GM18502 (cell line): ENCODE results near the gene CCDC50.

Source experiments
- ATAC-seq: cut with Tn5 transposase; IDR thresholded peaks from one replicate; pipeline ENCODE4 v1.9.1; 2021; ENCODE audit warnings: mild to moderate bottlenecking; ENCODE audit not compliant: unreplicated experiment, poor library complexity

Gene CCDC50

DNA sequence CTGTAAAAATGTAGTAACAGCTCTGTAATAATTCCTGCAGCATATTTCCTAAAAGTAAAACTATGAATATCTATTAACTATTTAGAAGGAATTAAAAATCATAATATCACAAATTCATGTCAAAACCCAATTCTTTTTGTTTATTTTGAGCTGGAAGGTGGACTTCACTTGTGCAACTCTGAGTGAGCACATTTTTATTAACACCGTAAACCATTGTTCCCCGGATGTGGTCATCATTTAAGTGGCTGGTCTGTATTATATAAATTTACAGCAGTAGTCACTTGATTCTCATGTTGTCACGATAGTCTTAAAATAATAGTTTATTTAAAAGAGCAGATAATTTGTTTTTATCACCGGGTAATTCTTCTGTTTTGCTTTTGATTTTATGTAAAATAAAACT is 44.1 kb downstream of the CCDC50 start:
- no peak for ATAC-seq

- ATAC-seq, result no peak
These were observed 47.4 kb downstream of the CCDC50 start for GRCh38 chr3:191376516-191377141.

GRCh38 chr3:191378142-191378812 is 49.1 kb downstream of the CCDC50 start:
- no peak for ATAC-seq

GRCh38 chr3:191379446-191379845 is 50.3 kb downstream of the CCDC50 start:
- no peak for ATAC-seq

GRCh38 chr3:191380001-191380400 is 50.8 kb downstream of the CCDC50 start:
- ATAC-seq, result no peak

- ATAC-seq, result no peak
These were observed 52.1 kb downstream of the CCDC50 start for GRCh38 chr3:191381303-191381702.

DNA sequence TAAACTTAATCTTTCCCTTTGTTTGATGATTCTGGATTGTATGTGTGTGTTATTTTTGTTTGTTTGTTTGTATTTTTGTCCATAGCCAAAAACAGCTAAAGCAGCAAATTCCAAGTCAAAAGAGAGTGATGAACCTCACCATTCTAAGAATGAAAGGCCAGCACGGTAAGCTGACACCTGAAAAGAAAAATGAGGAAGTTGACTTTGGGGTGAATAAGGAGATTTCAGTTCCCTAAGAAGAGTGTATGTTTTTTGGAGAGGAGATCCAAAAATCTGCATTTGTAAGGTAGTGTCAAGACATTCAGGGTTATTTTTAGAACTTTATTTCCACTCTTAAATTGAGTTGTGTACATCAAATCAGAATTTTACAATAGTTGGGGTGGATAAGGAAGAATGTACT is 53.5 kb downstream of the CCDC50 start:
- ATAC-seq, result no peak

DNA sequence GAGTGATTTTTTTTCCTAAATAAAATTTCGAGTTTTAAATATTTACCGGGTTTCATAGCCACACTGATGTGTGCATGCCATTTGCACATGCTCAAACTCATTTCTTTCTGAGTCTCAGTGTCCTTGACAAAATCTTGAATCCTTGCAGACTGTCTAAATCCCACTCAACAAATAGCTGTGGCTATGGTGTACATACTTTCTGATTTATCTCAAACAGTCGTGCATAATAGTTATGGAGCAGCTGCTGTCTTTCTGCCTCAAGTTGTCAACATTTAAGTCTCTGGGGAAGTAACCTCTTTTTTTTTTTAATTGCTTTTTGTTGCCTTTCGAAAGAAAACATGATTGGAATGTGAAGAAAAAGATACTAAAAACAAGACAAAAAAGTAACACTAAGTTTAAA is 53.9 kb downstream of the CCDC50 start:
- no peak for ATAC-seq

DNA sequence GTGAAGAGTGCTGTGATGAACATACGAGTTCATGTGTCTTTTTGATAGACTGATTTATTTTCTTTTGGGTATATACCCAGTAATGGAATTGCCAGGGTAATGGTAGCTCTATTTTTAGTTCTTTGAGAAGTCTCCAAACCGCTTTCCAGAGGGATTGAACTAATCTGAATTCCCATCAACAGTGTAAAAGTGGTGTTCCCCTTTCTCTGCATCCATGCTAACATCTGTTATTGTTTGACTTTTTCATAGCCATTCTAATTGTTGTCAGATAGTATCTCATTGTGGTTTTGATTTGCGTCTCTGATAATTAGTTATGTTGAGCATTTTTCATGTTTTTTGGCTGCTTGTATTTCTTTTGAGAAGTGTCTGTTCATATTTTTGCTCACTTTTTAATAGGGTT is 55.9 kb downstream of the CCDC50 start:
- ATAC-seq, result no peak

DNA sequence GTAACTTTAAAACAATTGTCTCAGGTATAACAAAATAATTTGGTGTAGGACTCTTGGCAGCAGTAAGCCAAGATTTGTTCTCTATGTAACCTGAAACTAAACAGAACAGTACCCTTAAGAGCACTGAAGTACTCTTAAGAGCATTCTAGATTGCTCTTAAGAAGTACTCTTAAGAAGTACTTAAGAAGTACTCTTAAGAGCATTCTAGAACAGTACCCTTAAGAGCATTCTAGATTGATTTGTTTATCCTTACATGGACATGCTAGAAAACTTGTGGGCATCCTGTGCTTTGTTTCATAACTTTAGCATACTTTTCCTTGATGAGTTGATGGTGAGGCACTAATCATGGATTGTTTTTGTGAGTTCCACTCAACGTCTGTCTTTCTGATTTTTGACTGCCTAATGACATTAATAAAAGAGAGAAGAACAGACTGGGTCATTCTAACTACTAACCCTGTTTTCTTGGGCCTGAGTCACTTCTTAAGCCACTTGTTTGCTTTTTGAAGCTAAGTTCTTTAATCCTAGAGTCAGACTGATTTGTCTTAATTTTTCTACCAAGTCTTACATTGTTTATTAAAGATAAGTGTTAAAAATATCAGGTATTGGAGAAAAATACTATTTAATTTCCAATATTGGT is 58.4 kb downstream of the CCDC50 start:
- ATAC-seq, result no peak

DNA sequence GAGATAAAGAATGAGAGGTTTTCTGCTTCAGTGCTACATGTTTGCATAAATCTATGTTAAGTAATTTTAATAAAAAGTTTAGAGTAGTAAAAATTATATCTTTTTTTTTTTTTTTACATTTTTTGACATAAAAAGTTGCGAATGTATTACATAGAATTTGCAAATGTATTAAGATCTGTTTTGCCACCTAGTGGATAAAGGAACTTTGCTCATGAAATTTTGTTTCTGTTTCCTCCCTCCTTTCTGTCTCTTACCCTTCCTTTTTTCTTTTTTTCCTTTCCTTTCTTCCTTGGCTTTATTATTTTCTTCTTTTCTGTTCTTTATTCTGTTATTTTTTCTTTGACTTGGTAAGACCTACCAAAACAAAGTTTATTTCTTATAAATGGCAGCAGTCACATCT is 59.6 kb downstream of the CCDC50 start:
- no peak for ATAC-seq

GRCh38 chr3:191390580-191390979 is 61.4 kb downstream of the CCDC50 start:
- ATAC-seq, result no peak

DNA sequence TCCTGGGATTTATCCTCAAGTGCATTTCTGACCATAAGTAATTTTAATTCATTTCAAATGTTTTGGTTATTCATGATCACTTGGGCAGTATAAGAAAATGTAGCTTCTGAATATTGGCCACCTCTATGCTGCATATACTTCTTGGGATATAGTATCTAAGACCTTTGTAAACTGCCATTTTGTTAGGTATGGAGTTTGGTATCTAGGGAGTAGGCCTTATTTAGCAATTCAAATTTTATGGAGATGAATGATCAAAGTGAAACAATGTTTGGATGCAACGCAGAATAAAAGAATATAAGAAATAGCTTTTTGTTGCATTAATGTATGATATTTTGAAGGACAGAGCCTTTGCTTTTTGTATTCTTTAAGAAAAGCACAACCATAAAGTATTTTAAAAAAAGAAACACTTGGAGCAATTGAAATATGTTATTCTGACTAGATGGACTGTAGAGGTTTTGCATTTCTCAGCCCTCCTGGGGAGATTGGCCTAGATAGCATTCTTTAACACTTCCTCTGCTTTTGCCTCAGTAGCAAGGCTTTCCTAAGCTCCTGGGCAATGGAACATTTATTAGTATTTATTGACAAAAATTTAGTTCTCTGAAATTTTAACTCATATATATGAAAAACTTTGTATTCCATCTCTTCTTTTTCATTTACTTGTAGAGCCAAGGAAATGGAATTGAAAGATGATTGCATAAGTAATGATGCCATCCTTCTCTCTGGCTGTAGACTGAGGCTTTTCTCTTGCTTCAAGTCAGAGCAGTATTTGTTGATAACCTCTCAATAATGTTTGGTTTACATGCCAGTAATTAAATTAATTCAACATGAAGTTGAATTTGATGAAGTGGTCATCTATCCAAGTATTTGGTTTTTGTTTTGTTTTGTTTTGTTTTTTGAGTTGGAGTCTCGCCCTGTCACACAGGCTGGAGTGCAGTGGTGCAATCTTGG is 62.9 kb downstream of the CCDC50 start:
- no peak for ATAC-seq

- no peak for ATAC-seq
These were observed 64.0 kb downstream of the CCDC50 start for GRCh38 chr3:191393146-191393545.

DNA sequence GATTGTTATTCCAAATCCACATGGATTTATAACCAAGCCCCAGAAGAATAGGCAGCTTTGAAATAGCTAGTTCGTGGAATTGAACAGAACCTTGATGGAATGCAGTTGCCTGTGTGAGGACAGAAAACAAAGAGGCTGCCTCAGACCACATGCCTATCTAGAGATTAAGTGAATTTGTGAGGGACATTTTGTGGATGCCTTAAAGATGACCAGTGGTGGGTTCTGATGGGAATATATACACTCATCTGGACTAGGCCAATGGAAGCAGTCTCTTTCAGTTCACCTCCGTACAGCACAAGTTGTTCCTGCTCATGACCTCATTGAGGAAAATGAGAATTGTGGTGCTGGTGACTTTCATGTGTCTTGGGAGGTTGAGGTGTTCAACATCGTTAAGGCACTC is 68.6 kb downstream of the CCDC50 start:
- no peak for ATAC-seq

DNA sequence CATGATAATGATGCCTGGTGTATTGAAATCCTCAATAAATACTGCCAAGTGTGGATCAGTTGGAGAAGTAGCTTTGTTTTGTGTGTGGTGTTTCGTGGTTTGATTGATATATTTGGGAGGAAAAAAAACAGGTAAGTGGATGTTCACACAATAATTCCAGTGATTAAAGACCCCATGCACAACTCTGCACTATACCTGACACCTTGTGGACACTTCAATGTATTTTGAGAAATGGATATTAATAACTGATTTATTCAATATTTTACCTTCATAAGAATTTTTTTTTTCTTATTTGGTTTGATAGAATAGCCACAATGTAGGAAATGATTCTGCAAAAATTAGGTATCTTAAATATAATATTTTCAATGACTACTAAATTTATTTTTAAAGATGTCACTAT is 69.4 kb downstream of the CCDC50 start:
- ATAC-seq, result no peak

DNA sequence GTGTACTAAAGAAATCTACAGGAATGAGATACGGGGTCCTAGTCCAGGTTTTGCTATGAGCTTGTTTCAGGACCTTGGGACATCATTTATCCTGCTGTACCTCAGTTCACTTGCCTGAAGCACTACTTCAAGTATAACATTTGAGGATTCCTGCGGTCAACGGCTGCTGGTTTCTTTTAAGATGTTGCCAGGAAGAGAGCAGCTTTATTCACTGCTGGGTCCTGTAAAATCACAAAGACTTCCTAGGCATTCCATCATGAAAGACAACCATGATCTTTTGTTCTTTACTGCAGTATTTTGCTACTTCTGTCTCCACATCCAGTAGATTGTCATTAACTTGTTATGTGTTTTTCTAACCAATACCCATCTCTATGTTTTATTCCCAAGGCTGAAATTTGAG is 70.7 kb downstream of the CCDC50 start:
- ATAC-seq, result no peak

DNA sequence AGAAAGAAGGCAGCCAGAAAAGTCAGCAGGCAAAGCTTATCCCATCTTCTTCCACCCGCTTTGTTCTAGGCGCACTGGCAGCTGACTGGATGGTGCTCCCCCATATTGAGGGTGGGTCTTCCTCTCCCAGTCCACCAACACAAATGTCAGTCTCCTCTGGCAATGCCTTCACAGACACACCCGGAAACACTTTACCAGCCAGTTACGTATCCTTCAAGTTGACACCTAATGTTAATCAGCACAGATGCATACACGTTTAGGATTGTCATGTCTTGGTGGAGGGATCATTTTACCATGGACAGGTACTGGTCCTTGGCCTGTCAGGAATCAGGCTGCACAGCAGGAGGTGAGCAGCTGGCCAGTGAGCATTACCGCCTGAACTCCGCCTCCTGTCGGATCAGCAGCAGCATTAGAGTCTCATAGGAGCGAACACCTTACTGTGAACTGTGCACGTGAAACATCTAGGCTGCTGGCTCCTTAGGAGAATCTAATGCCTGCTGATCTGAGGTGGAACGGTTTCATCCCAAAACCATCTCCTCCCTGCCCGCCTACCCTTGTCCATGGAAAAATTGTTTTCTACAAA is 72.7 kb downstream of the CCDC50 start:
- ATAC-seq, result no peak

GRCh38 chr3:191409791-191410359 is 80.7 kb downstream of the CCDC50 start:
- no peak for ATAC-seq

DNA sequence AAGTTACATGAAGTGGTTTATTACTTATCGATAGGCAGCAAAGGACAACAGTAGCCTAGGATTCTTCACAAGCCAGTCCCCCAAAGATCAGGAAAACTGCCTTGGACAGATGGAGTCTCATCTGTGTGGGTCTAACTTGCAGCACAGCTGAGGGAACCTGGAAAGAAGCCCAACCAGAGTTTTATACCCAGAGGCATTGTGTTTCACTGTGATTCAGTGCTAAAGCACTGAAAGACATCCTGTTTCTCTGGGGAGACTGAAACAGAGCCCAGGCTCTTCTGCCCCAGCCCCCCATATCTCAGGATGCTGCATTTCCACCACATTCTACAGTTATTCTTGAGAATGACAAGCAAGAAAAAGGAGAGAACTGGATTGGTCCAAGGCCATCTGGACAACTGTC is 83.6 kb downstream of the CCDC50 start:
- ATAC-seq, result no peak
